CD4-positive, alpha-beta memory T cell (primary cell): ENCODE results near the gene ADCY7. TPM values are rescaled to one million over a fixed set of nuclear protein-coding genes. Genes with fewer than 3 reads are reported as not detected.

Source experiments
- CTCF ChIA-PET: fragments of 350-600 bp; sonication (Branson Sonifier 250); formaldehyde crosslinking; loops from one replicate; lab custom pipeline; 2021; ENCODE audit warnings: inconsistent platforms; ENCODE audit not compliant: partially characterized antibody; lab: Charles Lee
- POLR2A ChIA-PET: fragments of 350-600 bp; sonication (Branson Sonifier 250); formaldehyde crosslinking; loops from one replicate; lab custom pipeline; 2021; ENCODE audit not compliant: partially characterized antibody; lab: Charles Lee
- DNase-seq, 5 donors: peaks; one replicate each; pipeline versions ENCODE4 v3.0.0 to v3.0.0-alpha.2; 2020 to 2022; ENCODE audit warnings: mixed read lengths in 1 of 5
- H3K27ac ChIP-seq: one replicate; pipeline ENCODE4 v1.7.0; 2013; ENCODE audit warnings: low read depth, low read length
- H3K27me3 ChIP-seq: 2 replicates; pipeline ENCODE4 v1.7.0; 2013; ENCODE audit warnings: mild to moderate bottlenecking, low read length, moderate library complexity; ENCODE audit not compliant: insufficient read depth
- H3K36me3 ChIP-seq: 2 replicates; pipeline ENCODE4 v1.7.0; 2013; ENCODE audit warnings: mild to moderate bottlenecking, low read length, moderate library complexity; ENCODE audit not compliant: insufficient read depth
- H3K4me1 ChIP-seq: 2 replicates; pipeline ENCODE4 v1.7.0; 2013; ENCODE audit warnings: mild to moderate bottlenecking, low read length, moderate library complexity; ENCODE audit not compliant: insufficient read depth
- H3K4me3 ChIP-seq, 2 donors: one replicate each; pipeline ENCODE4 v1.7.0; 2013; ENCODE audit warnings: low read length in 2 of 2, mild to moderate bottlenecking in 1 of 2
- H3K9me3 ChIP-seq, 2 donors: one replicate each; pipeline ENCODE4 v1.7.0; 2013; ENCODE audit warnings: low read length in 2 of 2, control low read depth in 1 of 2; ENCODE audit not compliant: control insufficient read depth in 1 of 2
- H3K27ac Mint-ChIP-seq, 7 donors: one replicate each; pipeline ENCODE4 v1.8.0; 2020 to 2021; ENCODE audit warnings: mixed read lengths in 7 of 7, mild to moderate bottlenecking in 6 of 7, inconsistent platforms in 3 of 7, moderate library complexity in 3 of 7
- H3K27me3 Mint-ChIP-seq, 2 donors: one replicate each; pipeline ENCODE4 v1.8.0; 2020 to 2021; ENCODE audit warnings: mixed read lengths in 2 of 2
- H3K36me3 Mint-ChIP-seq, 2 donors: one replicate each; pipeline ENCODE4 v1.8.0; 2020 to 2021; ENCODE audit warnings: mixed read lengths in 2 of 2, inconsistent platforms in 1 of 2, mild to moderate bottlenecking in 1 of 2
- H3K4me1 Mint-ChIP-seq, 4 donors: one replicate each; pipeline ENCODE4 v1.8.0; 2020 to 2021; ENCODE audit warnings: mixed read lengths in 4 of 4, mild to moderate bottlenecking in 1 of 4
- H3K4me3 Mint-ChIP-seq, 8 donors: one replicate each; pipeline ENCODE4 v1.8.0; 2020 to 2021; ENCODE audit warnings: mixed read lengths in 8 of 8, mild to moderate bottlenecking in 7 of 8, moderate library complexity in 6 of 8, inconsistent platforms in 3 of 8
- H3K9me3 Mint-ChIP-seq, 8 donors: one replicate each; pipeline ENCODE4 v1.8.0; 2020 to 2021; ENCODE audit warnings: mixed read lengths in 8 of 8, mild to moderate bottlenecking in 5 of 8, inconsistent platforms in 3 of 8, moderate library complexity in 1 of 8
- intact Hi-C: fragments of 100-400 bp; cut with micrococcal nuclease; formaldehyde crosslinking; loops from one replicate; pipeline ENCODE4 v1.15.1; 2023
- polyA plus RNA-seq, 2 donors: library from polyadenylated mRNA; unstranded; fragments of 300-500 nt; fragmentation: Illumina TruSeq; gene quantifications; one replicate each; pipeline ENCODE4 v1.2.3, GENCODE V29; 2021
- total RNA-seq, 2 experiments: library from RNA; stranded (reverse); gene quantifications; one replicate each; pipeline ENCODE4 v1.2.3, GENCODE V29; 2021

Gene ADCY7
- total RNA-seq = 100 to 1,000 TPM; 230 to 235 TPM
- polyA plus RNA-seq = 10 to 100 TPM; 34.8 to 69.7 TPM

- peak; percentile 77 to 92 (median 80) for DNase-seq
- H3K27me3 Mint-ChIP-seq = no peaks in the 10 kb centered on the region
- POLR2A ChIA-PET = interaction anchor here (0.6 to 12.4 kb wide), 18 partner anchors 8 to 480 kb away, joined by 3 to 252 read pairs (median 4); partner anchors contain the start of gene CNEP1R1
- Histone ChIP-seq H3K27me3 (no peaks in the 10 kb centered on the region), H3K4me3 (peak within 1 kb of the TSS; percentile 75 to 76), H3K9me3 (no peaks in the 10 kb centered on the region), H3K27ac (peak within 1 kb of the TSS; percentile 81), H3K36me3 (no peaks in the 10 kb centered on the region), H3K4me1 (peaks cover 60% of the 10 kb centered on the region)
- no peaks in the 10 kb centered on the region for H3K9me3 Mint-ChIP-seq
- H3K4me3 Mint-ChIP-seq = peak within 1 kb of the TSS; percentile 93 to 99 (median 98)
- H3K4me1 Mint-ChIP-seq = peaks cover 40 to 84% (median 56%) of the 10 kb centered on the region in 4 donors
- peak within 1 kb of the TSS; percentile 95 to 99 (median 98) for H3K27ac Mint-ChIP-seq
- intact Hi-C loops = loop anchor here (1.0 to 5.0 kb wide), 8 partner anchors 8 to 416 kb away; partner anchors contain the start of genes NKD1, SNX20 and TENT4B
- CTCF ChIA-PET = interaction anchor here (0.8 to 15.2 kb wide), 24 partner anchors 8 to 540 kb away, joined by 3 to 155 read pairs (median 4); no protein-coding TSS in a partner anchor
- peaks cover 7 to 42% of the 10 kb centered on the region in 2 donors for H3K36me3 Mint-ChIP-seq
Observed at GRCh38 chr16:50266337-50267091, at the start of gene ADCY7. Gene ADCY7 (plus strand): TSS chr16:50266551. CDS start chr16:50288180, 21,629 bp downstream.

- no peaks in the 10 kb centered on the region for H3K9me3 Mint-ChIP-seq
- H3K27ac ChIP-seq = no peak overlapping the region
- no peaks in the 10 kb centered on the region for H3K27me3 Mint-ChIP-seq
- peaks cover 33% of the 10 kb centered on the region for H3K36me3 ChIP-seq
- ChIA-PET POLR2A (no interaction called here), CTCF (no interaction called here)
- peaks cover 33 to 66% of the 10 kb centered on the region in 2 donors for H3K36me3 Mint-ChIP-seq
- peaks cover 0 to 7% (median 1%) of the 10 kb centered on the region in 4 donors for H3K4me1 Mint-ChIP-seq
- intact Hi-C loops = loop anchor here (10.0 kb wide), 1 partner anchor 325 kb away; the partner anchor contains the start of gene NKD1
- DNase-seq = no peak
- H3K4me1 ChIP-seq = no peaks in the 10 kb centered on the region
- H3K27me3 ChIP-seq = no peaks in the 10 kb centered on the region
- H3K4me3 Mint-ChIP-seq = no peak overlapping the region
- H3K27ac Mint-ChIP-seq = no peak overlapping the region
- no peaks in the 10 kb centered on the region for H3K9me3 ChIP-seq
- H3K4me3 ChIP-seq = no peak overlapping the region
Observed at GRCh38 chr16:50219402-50219975, 46.9 kb upstream of the ADCY7 start.

DNA sequence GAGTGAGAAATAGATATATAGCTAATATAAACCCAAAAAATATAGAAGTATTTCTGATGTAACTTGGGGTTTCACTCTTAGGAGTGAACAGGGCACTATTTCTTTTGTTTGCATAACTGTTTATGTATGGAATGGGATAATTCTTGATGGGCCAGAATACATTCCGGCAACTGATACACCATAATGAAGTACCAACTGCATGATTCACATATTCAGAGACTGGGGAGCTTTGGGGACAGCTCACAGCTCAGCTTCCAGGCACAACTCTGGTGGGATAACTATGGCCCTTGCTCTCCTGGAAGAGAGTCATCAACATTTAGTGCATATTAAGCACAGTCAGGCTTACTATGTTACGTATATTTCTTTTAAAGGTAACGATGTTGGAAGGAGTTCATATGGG, 42.1 kb upstream of the ADCY7 start:
- Histone ChIP-seq H3K27ac (no peak overlapping the region), H3K4me1 (no peaks in the 10 kb centered on the region), H3K4me3 (no peak overlapping the region), H3K36me3 (peaks cover 40% of the 10 kb centered on the region), H3K27me3 (no peaks in the 10 kb centered on the region), H3K9me3 (no peaks in the 10 kb centered on the region)
- Mint-ChIP-seq H3K9me3 (no peaks in the 10 kb centered on the region), H3K27ac (peak overlapping the region in 1 of 7 donors; percentile 2), H3K36me3 (peaks cover 44 to 68% of the 10 kb centered on the region in 2 donors), H3K4me3 (no peak overlapping the region), H3K4me1 (peaks cover 0 to 1% (median 0%) of the 10 kb centered on the region in 4 donors), H3K27me3 (no peaks in the 10 kb centered on the region)
- no peak for DNase-seq
- ChIA-PET CTCF (interaction anchor here (0.6 to 1.4 kb wide), 2 partner anchors 40 to 288 kb away, joined by 3 to 4 read pairs; no protein-coding TSS in a partner anchor), POLR2A (no interaction called here)
- intact Hi-C loops = no loop called here

- peak overlapping the region in 1 of 7 donors; percentile 13 for H3K27ac Mint-ChIP-seq
- H3K9me3 Mint-ChIP-seq = no peaks in the 10 kb centered on the region
- ChIA-PET CTCF (interaction anchor here (0.9 kb wide), 1 partner anchor 13 kb away, joined by 3 read pairs; no protein-coding TSS in a partner anchor), POLR2A (no interaction called here)
- H3K4me3 ChIP-seq = no peak overlapping the region
- intact Hi-C loops = no loop called here
- peaks cover 41 to 64% of the 10 kb centered on the region in 2 donors for H3K36me3 Mint-ChIP-seq
- no peak for DNase-seq
- H3K36me3 ChIP-seq = peaks cover 42% of the 10 kb centered on the region
- no peaks in the 10 kb centered on the region for H3K27me3 Mint-ChIP-seq
- H3K27ac ChIP-seq = no peak overlapping the region
- no peaks in the 10 kb centered on the region for H3K4me1 ChIP-seq
- H3K4me1 Mint-ChIP-seq = peaks cover 0 to 1% (median 0%) of the 10 kb centered on the region in 4 donors
- H3K4me3 Mint-ChIP-seq = no peak overlapping the region
- no peaks in the 10 kb centered on the region for H3K27me3 ChIP-seq
- no peaks in the 10 kb centered on the region for H3K9me3 ChIP-seq
Observed at GRCh38 chr16:50227120-50227519, 39.2 kb upstream of the ADCY7 start.

DNA sequence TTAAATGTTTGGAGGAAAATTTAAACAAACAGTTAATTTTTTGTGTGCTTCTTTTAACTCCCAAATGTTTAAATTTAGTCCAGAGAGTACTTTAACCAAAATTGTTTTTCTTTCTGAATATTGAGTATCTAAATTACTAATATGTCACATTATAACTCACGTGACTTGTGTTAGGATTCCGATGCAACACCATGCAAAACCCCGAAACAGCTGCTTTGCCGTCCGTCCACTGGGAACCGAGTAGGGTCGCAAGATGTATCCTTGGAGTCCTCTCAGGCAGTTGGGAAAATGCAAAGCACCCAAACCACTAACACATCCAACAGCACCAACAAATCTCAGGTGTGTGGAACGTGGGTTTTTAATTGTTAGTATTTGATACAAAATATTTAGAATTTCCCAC, 38.7 kb upstream of the ADCY7 start:
- no peak overlapping the region for H3K27ac ChIP-seq
- intact Hi-C loops = no loop called here
- H3K9me3 ChIP-seq = no peaks in the 10 kb centered on the region
- POLR2A ChIA-PET = no interaction called here
- Mint-ChIP-seq H3K4me1 (peaks cover 0 to 1% (median 0%) of the 10 kb centered on the region in 4 donors), H3K4me3 (no peak overlapping the region), H3K27ac (no peak overlapping the region), H3K27me3 (no peaks in the 10 kb centered on the region), H3K9me3 (no peaks in the 10 kb centered on the region), H3K36me3 (peaks cover 41 to 64% of the 10 kb centered on the region in 2 donors)
- no peak overlapping the region for H3K4me3 ChIP-seq
- H3K4me1 ChIP-seq = no peaks in the 10 kb centered on the region
- DNase-seq = no peak
- H3K36me3 ChIP-seq = peaks cover 37% of the 10 kb centered on the region
- no peaks in the 10 kb centered on the region for H3K27me3 ChIP-seq
- CTCF ChIA-PET = interaction anchor here (0.9 kb wide), 1 partner anchor 14 kb away, joined by 3 read pairs; no protein-coding TSS in a partner anchor

DNA sequence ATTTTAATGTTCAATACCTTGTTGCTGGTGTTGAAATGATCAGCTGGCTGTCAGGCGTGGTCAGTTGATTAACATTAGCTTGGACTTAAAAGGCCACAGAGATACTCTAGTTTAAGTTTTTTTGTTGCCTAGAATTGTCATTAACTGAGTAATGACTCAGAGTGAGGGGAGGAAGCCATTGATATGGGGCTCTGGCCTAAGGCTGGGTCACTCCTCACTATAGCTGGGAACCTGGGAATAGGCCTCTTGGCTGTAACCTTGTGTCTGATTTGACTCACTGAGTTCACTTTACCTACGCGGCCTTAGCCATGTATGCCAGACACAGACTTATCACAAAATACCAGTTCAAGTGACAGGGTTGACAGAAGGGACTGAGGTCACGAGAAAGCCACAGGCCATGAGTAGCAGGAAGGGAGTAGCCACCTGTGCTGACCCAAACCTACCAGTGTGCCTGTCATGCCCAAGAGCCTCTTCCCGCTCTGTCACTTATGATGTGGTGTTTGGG, 37.9 kb upstream of the ADCY7 start:
- POLR2A ChIA-PET = no interaction called here
- no peak overlapping the region for H3K27ac Mint-ChIP-seq
- no peaks in the 10 kb centered on the region for H3K27me3 Mint-ChIP-seq
- intact Hi-C loops = no loop called here
- DNase-seq = no peak
- Histone ChIP-seq H3K27ac (no peak overlapping the region), H3K4me1 (no peaks in the 10 kb centered on the region), H3K36me3 (peaks cover 36% of the 10 kb centered on the region), H3K9me3 (no peaks in the 10 kb centered on the region), H3K27me3 (no peaks in the 10 kb centered on the region), H3K4me3 (no peak overlapping the region)
- no peak overlapping the region for H3K4me3 Mint-ChIP-seq
- CTCF ChIA-PET = interaction anchor here (1.0 kb wide), 1 partner anchor 203 kb away, joined by 3 read pairs; the partner anchor contains the start of gene CNEP1R1
- H3K9me3 Mint-ChIP-seq = no peaks in the 10 kb centered on the region
- H3K4me1 Mint-ChIP-seq = peaks cover 0 to 1% (median 0%) of the 10 kb centered on the region in 4 donors
- H3K36me3 Mint-ChIP-seq = peaks cover 34 to 58% of the 10 kb centered on the region in 2 donors
